Spleen (tissue), 7 donors: Measurements from ENCODE around the gene LYRM7.

Source experiments
- POLR2A ChIP-seq, 3 donors: fragments of 450-650 bp; IDR thresholded peaks; one replicate each; pipeline ENCODE4 v1.5.1; 2017; ENCODE audit warnings: antibody characterized with exemption in 3 of 3, mild to moderate bottlenecking in 1 of 3
- TF ChIP-seq, protein P1 (sequence below), 11 experiments: fragments of 200-600 bp in 7 of 11; fragments of 450-650 bp in 4 of 11; sonication (generic) in 4 of 11; IDR thresholded peaks in 8 of 11; conservative IDR thresholded peaks in 3 of 11; 1 replicate in 7 of 11; 2 replicates in 4 of 11; pipeline versions ENCODE4 v1.4.0 to v1.8.0; 2016 to 2021; ENCODE audit warnings: antibody characterized with exemption in 11 of 11, inconsistent platforms in 4 of 11, mild to moderate bottlenecking in 1 of 11
- donor health status: DM: no; HTN: no; CAD: no; lungs with moderate emphysema.
- donor health status: DM: no; HTN: no; CAD: no.
- donor health status: DM: no; HTN: no; CAD: no.

GRCh38 chr5:131165119-131165727, 5.5 kb upstream of the LYRM7 start, which contains the start of gene HINT1:
- TF ChIP-seq POLR2A (IDR thresholded peaks at IDR 0.05) = peak in 1 of 3 donors; percentile 69
- TF ChIP-seq, protein P1, sequence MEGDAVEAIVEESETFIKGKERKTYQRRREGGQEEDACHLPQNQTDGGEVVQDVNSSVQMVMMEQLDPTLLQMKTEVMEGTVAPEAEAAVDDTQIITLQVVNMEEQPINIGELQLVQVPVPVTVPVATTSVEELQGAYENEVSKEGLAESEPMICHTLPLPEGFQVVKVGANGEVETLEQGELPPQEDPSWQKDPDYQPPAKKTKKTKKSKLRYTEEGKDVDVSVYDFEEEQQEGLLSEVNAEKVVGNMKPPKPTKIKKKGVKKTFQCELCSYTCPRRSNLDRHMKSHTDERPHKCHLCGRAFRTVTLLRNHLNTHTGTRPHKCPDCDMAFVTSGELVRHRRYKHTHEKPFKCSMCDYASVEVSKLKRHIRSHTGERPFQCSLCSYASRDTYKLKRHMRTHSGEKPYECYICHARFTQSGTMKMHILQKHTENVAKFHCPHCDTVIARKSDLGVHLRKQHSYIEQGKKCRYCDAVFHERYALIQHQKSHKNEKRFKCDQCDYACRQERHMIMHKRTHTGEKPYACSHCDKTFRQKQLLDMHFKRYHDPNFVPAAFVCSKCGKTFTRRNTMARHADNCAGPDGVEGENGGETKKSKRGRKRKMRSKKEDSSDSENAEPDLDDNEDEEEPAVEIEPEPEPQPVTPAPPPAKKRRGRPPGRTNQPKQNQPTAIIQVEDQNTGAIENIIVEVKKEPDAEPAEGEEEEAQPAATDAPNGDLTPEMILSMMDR (IDR thresholded peaks at IDR 0.05 in 8 of 11, conservative IDR thresholded peaks at IDR 0.05 in 3 of 11) = peak in 3 of 11 experiments; percentile 12 to 34 (median 22)
